H1 (cell line): ENCODE data around the gene PBXIP1.

Experiments
- ATF3 ChIP-seq: IDR thresholded peaks from 2 replicates; pipeline ENCODE4 v1.6.1; 2011; ENCODE audit warnings: low read depth, mild to moderate bottlenecking, low read length; ENCODE audit not compliant: insufficient read depth
- BRCA1 ChIP-seq: IDR thresholded peaks from 2 replicates; pipeline ENCODE4 v1.6.1; 2012; ENCODE audit warnings: low read depth, low read length, improper control_type of control experiment
- CHD2 ChIP-seq: IDR thresholded peaks from 2 replicates; pipeline ENCODE4 v1.6.1; 2012; ENCODE audit warnings: low read length, improper control_type of control experiment
- EP300 ChIP-seq, 2 experiments: IDR thresholded peaks; 1 replicate in 1 of 2; 2 replicates in 1 of 2; pipeline ENCODE4 v1.6.1; 2011 to 2012; ENCODE audit warnings: low read depth in 2 of 2, low read length in 2 of 2, mild to moderate bottlenecking in 2 of 2, borderline replicate concordance in 1 of 2, inconsistent platforms in 1 of 2, moderate library complexity in 1 of 2
- TBP ChIP-seq: IDR thresholded peaks from 2 replicates; pipeline ENCODE4 v1.6.1; 2011; ENCODE audit warnings: low read depth, low read length, improper control_type of control experiment

- TF ChIP-seq CHD2 (no peak), EP300 (IDR thresholded peaks at IDR 0.05; ENCODE audit: borderline replicate concordance in 1 of 2, low read depth in 2 of 2, low read length in 2 of 2) (no peak), BRCA1 (no peak), TBP (no peak), ATF3 (no peak)
These were observed 12.1 kb downstream of the PBXIP1 start for GRCh38 chr1:154943649-154944400.
